BJ (cell line): ENCODE results near the gene AK5. TPM values are rescaled to one million over a fixed set of nuclear protein-coding genes. Genes with fewer than 3 reads are reported as not detected.

Source experiments
- CTCF ChIA-PET: fragments of 350-600 bp; formaldehyde crosslinking; extraction: SDS; loops from one replicate; lab custom pipeline; 2021; ENCODE audit warnings: antibody characterized with exemption, inconsistent platforms; lab: Yijun Ruan, JAX
- POLR2A ChIA-PET: fragments of 300-600 bp; sonication (Branson Sonifier 250); formaldehyde crosslinking; extraction: SDS; loops from one replicate; lab custom pipeline; 2021; ENCODE audit warnings: antibody characterized with exemption; lab: Charles Lee
- DNase-seq: peaks from one replicate; pipeline ENCODE4 v3.0.0-alpha.2; 2011; ENCODE audit warnings: low read depth
- H3K27me3 ChIP-seq: 2 replicates; pipeline ENCODE4 v1.6.0; 2011; ENCODE audit warnings: low read length; ENCODE audit not compliant: control insufficient read depth, insufficient read depth
- H3K36me3 ChIP-seq: 2 replicates; pipeline ENCODE4 v1.5.1; 2011; ENCODE audit warnings: low read length; ENCODE audit not compliant: control insufficient read depth, insufficient read depth
- H3K4me3 ChIP-seq: 2 replicates; pipeline ENCODE4 v1.5.1; 2011; ENCODE audit warnings: low read depth, mild to moderate bottlenecking, control low read depth, low read length
- CTCF ChIP-seq: IDR thresholded peaks from 2 replicates; pipeline ENCODE4 v1.5.1; 2011; ENCODE audit warnings: low read depth, mild to moderate bottlenecking, control low read depth, inconsistent platforms, low read length, moderate library complexity; ENCODE audit not compliant: insufficient read depth
- polyA plus RNA-seq: library from polyadenylated mRNA; depleted of rRNA; stranded (reverse); fragments of >200 nt; gene quantifications from 2 replicates; pipeline ENCODE4 v1.2.3, GENCODE V29; 2011

The AK5 gene
- polyA plus RNA-seq, 1 experiment: 7.8 TPM

DNA sequence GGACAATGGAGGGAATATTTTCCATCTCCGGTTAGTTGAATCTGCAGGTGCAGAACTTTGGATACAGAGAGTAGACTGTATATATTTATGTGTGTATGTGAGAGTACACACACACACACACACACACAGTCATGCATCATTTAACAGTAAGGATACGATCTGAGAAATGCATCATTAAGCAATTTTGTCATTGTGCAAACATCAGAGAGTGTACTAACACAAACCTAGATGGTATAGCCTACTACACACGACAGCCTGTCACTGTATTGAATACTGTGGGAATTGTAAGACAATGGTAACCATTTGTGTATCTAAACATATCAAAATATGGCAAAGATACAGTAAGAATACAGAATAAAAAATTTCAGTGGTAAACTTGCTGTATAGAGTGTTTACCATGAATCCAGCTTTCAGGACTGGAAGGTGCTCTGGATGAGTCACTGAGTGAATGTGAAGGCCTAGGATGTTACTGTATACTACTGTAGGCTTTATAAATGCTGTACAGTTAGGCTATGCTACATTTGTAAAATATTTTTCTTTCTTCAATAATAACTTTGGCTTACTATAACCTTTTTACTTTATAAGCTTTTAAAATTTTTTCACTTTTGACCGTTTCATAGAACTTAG lies 262.1 kb downstream of the AK5 start:
- ChIA-PET POLR2A (no interaction called here), CTCF (interaction anchor here (0.8 to 1.2 kb wide), 2 partner anchors 10 kb away, joined by 4 to 8 read pairs; no protein-coding TSS in a partner anchor)
- H3K27me3 ChIP-seq: no peaks in the 10 kb centered on the region
- DNase-seq: no peak
- no peak overlapping the region for H3K4me3 ChIP-seq
- no peak for TF ChIP-seq CTCF
- H3K36me3 ChIP-seq: no peaks in the 10 kb centered on the region

- H3K4me3 ChIP-seq: no peak overlapping the region
These were observed 263.0 kb downstream of the AK5 start for GRCh38 chr1:77544845-77545244.

DNA sequence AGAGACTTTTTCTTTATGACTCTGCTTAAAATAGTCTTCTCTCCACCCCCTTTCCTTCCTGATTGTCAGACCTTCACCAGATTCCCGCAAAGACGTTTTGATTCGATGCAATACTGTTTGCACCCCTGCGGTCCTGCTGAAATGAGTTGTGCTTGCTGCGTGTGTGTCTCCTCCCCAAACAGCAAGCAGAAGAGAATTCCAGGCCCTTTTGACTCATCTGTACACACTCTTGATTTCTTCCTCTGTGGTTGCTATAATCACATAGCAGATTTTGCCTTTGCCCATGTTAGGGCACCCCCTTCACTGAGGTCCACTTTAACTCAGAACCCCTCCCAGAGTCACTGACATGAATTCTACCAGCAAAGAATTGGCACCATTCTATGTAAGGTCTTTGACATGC lies 264.2 kb downstream of the AK5 start:
- ChIA-PET POLR2A (no interaction called here), CTCF (no interaction called here)
- no peak for DNase-seq
- Histone ChIP-seq H3K27me3 (no peaks in the 10 kb centered on the region), H3K36me3 (no peaks in the 10 kb centered on the region), H3K4me3 (no peak overlapping the region)
- TF ChIP-seq CTCF: no peak

More at GRCh38 chr1:77544845-77545244, 263.0 kb downstream of the AK5 start:
- DNase-seq: no peak
- CTCF ChIA-PET: interaction anchor here (0.8 kb wide), 1 partner anchor 9 kb away, joined by 4 read pairs; no protein-coding TSS in a partner anchor
- H3K27me3 ChIP-seq: no peaks in the 10 kb centered on the region
- H3K36me3 ChIP-seq: no peaks in the 10 kb centered on the region
- POLR2A ChIA-PET: no interaction called here
- no peak for TF ChIP-seq CTCF

DNA sequence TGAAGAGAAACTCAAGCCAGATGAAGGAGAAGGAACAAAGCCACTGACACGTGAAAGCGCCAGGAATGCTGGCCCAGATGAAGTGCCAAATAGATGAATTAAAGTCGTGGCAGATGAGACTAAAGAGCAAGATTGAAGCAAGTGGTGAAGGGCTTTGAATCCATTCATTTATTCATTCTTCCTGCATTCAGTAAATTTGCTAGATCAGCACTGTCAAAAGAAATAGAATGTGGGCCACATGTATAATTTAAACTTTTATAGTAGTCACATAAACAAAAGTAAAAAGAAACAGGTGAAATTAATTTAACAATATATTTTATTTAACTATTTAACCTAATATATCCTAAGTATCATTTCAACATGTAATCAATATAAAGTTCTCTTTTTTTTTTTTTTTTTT lies 265.1 kb downstream of the AK5 start:
- Histone ChIP-seq H3K27me3 (no peaks in the 10 kb centered on the region), H3K36me3 (no peaks in the 10 kb centered on the region), H3K4me3 (no peak overlapping the region)
- ChIA-PET POLR2A (no interaction called here), CTCF (interaction anchor here (0.7 kb wide), 1 partner anchor 120 kb away, joined by 3 read pairs; no protein-coding TSS in a partner anchor)
- no peak for DNase-seq
- no peak for TF ChIP-seq CTCF

GRCh38 chr1:77548285-77548684 lies 266.5 kb downstream of the AK5 start:
- Histone ChIP-seq H3K36me3 (no peaks in the 10 kb centered on the region), H3K27me3 (no peaks in the 10 kb centered on the region), H3K4me3 (no peak overlapping the region)
- no peak for TF ChIP-seq CTCF
- no peak for DNase-seq
- ChIA-PET POLR2A (no interaction called here), CTCF (interaction anchor here (1.1 kb wide), 1 partner anchor 12 kb away, joined by 3 read pairs; no protein-coding TSS in a partner anchor)
